ENCODE results near the gene ADISSP.

The ADISSP gene

DNA sequence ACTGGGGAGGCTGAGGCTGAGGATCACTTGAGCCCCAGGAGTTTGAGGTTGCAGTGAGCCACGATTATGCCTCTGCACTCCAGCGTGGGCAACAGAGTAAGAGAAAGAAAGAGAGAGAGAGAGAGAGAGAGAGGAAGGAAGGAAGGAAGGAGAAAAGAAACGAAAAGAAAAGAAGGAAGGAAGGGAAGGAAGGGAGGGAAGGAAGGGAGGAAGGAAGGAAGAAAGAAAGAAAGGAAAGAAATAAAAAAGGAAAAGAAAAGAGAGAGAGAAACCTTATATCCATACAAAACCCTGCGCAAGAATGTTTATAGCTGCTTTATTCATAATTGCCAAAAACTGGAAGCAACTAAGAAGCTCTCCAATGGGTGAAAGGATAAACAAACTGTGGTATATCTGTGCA lies 43.2 kb downstream of the ADISSP start:
- TF ChIP-seq ESRRG (CRISPR knock-in tag; IDR thresholded peaks at IDR 0.05) (no peak), PPARA (CRISPR knock-in tag; IDR thresholded peaks at IDR 0.05; ENCODE audit: borderline replicate concordance) (no peak), GLIS3 (CRISPR knock-in tag; IDR thresholded peaks at IDR 0.05) (no peak)
- TF ChIP-seq, protein P1, sequence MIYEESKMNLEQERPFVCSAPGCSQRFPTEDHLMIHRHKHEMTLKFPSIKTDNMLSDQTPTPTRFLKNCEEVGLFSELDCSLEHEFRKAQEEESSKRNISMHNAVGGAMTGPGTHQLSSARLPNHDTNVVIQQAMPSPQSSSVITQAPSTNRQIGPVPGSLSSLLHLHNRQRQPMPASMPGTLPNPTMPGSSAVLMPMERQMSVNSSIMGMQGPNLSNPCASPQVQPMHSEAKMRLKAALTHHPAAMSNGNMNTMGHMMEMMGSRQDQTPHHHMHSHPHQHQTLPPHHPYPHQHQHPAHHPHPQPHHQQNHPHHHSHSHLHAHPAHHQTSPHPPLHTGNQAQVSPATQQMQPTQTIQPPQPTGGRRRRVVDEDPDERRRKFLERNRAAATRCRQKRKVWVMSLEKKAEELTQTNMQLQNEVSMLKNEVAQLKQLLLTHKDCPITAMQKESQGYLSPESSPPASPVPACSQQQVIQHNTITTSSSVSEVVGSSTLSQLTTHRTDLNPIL (CRISPR knock-in tag; IDR thresholded peaks at IDR 0.05; ENCODE audit: low read depth) = no peak
- TF ChIP-seq, protein P2, sequence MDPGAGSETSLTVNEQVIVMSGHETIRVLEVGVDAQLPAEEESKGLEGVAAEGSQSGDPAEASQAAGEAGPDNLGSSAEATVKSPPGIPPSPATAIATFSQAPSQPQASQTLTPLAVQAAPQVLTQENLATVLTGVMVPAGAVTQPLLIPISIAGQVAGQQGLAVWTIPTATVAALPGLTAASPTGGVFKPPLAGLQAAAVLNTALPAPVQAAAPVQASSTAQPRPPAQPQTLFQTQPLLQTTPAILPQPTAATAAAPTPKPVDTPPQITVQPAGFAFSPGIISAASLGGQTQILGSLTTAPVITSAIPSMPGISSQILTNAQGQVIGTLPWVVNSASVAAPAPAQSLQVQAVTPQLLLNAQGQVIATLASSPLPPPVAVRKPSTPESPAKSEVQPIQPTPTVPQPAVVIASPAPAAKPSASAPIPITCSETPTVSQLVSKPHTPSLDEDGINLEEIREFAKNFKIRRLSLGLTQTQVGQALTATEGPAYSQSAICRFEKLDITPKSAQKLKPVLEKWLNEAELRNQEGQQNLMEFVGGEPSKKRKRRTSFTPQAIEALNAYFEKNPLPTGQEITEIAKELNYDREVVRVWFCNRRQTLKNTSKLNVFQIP (CRISPR knock-in tag; IDR thresholded peaks at IDR 0.05; ENCODE audit: borderline replicate concordance, low read depth) = no peak
- ATAC-seq = no peak

DNA sequence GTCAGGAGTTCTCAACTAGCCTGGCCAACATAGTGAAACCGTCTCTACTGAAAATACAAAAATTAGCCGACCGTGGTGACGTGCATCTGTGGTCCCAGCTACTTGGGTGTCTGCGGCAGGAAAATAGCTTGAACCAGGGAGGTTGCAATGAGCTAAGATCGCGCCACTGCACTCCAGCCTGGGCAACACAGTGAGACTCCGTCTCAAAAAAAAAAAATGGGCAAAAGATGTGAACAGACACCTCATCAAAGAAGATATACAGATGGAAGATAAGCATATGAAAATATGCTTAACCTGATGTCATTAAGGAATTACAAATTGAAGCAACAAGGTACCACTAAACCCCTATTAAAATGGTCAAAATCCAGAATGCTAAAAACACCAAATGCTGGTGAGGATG lies 44.3 kb downstream of the ADISSP start:
- ATAC-seq = no peak
- no peak for TF ChIP-seq ZC3H10 (CRISPR knock-in tag; IDR thresholded peaks at IDR 0.05)
- no peak for TF ChIP-seq ZFP3 (CRISPR knock-in tag; IDR thresholded peaks at IDR 0.05)
- TF ChIP-seq SNAI2 (CRISPR knock-in tag; IDR thresholded peaks at IDR 0.05) = no peak
- TF ChIP-seq BACH2 (CRISPR knock-in tag; IDR thresholded peaks at IDR 0.05; ENCODE audit: borderline replicate concordance) = no peak
- TF ChIP-seq, protein P2 (CRISPR knock-in tag; IDR thresholded peaks at IDR 0.05; ENCODE audit: borderline replicate concordance, low read depth) = no peak
- TF ChIP-seq, protein P1 (CRISPR knock-in tag; IDR thresholded peaks at IDR 0.05; ENCODE audit: low read depth) = no peak
- no peak for TF ChIP-seq PPARA (CRISPR knock-in tag; IDR thresholded peaks at IDR 0.05; ENCODE audit: borderline replicate concordance)
- no peak for TF ChIP-seq ZNF8 (CRISPR knock-in tag; IDR thresholded peaks at IDR 0.05)
- no peak for TF ChIP-seq TCF4 (CRISPR knock-in tag; IDR thresholded peaks at IDR 0.05; ENCODE audit: borderline replicate concordance)
- no peak for TF ChIP-seq ZNF70 (CRISPR knock-in tag; IDR thresholded peaks at IDR 0.05)
- no peak for TF ChIP-seq ISL1 (CRISPR knock-in tag; IDR thresholded peaks at IDR 0.05)
- no peak for TF ChIP-seq RARB (CRISPR knock-in tag; IDR thresholded peaks at IDR 0.05)
- TF ChIP-seq OSR1 (CRISPR knock-in tag; IDR thresholded peaks at IDR 0.05) = no peak
- TF ChIP-seq, protein P3, sequence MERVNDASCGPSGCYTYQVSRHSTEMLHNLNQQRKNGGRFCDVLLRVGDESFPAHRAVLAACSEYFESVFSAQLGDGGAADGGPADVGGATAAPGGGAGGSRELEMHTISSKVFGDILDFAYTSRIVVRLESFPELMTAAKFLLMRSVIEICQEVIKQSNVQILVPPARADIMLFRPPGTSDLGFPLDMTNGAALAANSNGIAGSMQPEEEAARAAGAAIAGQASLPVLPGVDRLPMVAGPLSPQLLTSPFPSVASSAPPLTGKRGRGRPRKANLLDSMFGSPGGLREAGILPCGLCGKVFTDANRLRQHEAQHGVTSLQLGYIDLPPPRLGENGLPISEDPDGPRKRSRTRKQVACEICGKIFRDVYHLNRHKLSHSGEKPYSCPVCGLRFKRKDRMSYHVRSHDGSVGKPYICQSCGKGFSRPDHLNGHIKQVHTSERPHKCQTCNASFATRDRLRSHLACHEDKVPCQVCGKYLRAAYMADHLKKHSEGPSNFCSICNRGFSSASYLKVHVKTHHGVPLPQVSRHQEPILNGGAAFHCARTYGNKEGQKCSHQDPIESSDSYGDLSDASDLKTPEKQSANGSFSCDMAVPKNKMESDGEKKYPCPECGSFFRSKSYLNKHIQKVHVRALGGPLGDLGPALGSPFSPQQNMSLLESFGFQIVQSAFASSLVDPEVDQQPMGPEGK (CRISPR knock-in tag; IDR thresholded peaks at IDR 0.05; ENCODE audit: borderline replicate concordance) = no peak
- TF ChIP-seq, protein P4, sequence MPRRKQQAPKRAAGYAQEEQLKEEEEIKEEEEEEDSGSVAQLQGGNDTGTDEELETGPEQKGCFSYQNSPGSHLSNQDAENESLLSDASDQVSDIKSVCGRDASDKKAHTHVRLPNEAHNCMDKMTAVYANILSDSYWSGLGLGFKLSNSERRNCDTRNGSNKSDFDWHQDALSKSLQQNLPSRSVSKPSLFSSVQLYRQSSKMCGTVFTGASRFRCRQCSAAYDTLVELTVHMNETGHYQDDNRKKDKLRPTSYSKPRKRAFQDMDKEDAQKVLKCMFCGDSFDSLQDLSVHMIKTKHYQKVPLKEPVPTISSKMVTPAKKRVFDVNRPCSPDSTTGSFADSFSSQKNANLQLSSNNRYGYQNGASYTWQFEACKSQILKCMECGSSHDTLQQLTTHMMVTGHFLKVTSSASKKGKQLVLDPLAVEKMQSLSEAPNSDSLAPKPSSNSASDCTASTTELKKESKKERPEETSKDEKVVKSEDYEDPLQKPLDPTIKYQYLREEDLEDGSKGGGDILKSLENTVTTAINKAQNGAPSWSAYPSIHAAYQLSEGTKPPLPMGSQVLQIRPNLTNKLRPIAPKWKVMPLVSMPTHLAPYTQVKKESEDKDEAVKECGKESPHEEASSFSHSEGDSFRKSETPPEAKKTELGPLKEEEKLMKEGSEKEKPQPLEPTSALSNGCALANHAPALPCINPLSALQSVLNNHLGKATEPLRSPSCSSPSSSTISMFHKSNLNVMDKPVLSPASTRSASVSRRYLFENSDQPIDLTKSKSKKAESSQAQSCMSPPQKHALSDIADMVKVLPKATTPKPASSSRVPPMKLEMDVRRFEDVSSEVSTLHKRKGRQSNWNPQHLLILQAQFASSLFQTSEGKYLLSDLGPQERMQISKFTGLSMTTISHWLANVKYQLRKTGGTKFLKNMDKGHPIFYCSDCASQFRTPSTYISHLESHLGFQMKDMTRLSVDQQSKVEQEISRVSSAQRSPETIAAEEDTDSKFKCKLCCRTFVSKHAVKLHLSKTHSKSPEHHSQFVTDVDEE (CRISPR knock-in tag; IDR thresholded peaks at IDR 0.05) = no peak

DNA sequence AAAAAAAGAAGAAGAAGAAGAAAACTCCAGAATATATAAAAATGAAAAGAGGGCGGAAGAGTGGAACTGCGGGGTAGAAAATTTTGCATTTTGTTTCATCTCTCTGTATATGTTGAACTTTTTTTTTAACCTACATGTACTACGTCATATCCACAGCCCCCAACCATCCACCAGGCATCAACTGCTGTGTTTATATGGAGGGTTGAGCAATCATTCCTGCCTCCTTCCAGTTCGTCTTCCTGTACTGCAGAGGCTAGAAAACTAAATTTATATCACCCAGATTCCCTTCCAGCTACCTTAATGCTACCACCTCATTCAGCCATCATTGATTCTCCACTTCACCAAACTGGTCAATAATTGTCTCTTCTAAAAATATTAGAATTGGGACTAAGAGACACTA lies 45.6 kb downstream of the ADISSP start:
- no peak for ATAC-seq
- TF ChIP-seq GLIS3 (CRISPR knock-in tag; IDR thresholded peaks at IDR 0.05) (no peak), ZNF70 (CRISPR knock-in tag; IDR thresholded peaks at IDR 0.05) (no peak), ARNTL (CRISPR knock-in tag; IDR thresholded peaks at IDR 0.05; ENCODE audit: borderline replicate concordance, low read depth) (no peak), ISL1 (CRISPR knock-in tag; IDR thresholded peaks at IDR 0.05) (no peak), ZC3H10 (CRISPR knock-in tag; IDR thresholded peaks at IDR 0.05) (no peak), CSDC2 (CRISPR knock-in tag; IDR thresholded peaks at IDR 0.05) (no peak), BACH2 (CRISPR knock-in tag; IDR thresholded peaks at IDR 0.05; ENCODE audit: borderline replicate concordance) (no peak), ZFP30 (CRISPR knock-in tag; IDR thresholded peaks at IDR 0.05) (no peak), OSR1 (CRISPR knock-in tag; IDR thresholded peaks at IDR 0.05) (no peak), ESRRG (CRISPR knock-in tag; IDR thresholded peaks at IDR 0.05) (no peak), RARB (CRISPR knock-in tag; IDR thresholded peaks at IDR 0.05) (no peak)
- TF ChIP-seq, protein P3 (CRISPR knock-in tag; IDR thresholded peaks at IDR 0.05; ENCODE audit: borderline replicate concordance) = no peak
- TF ChIP-seq, protein P5, sequence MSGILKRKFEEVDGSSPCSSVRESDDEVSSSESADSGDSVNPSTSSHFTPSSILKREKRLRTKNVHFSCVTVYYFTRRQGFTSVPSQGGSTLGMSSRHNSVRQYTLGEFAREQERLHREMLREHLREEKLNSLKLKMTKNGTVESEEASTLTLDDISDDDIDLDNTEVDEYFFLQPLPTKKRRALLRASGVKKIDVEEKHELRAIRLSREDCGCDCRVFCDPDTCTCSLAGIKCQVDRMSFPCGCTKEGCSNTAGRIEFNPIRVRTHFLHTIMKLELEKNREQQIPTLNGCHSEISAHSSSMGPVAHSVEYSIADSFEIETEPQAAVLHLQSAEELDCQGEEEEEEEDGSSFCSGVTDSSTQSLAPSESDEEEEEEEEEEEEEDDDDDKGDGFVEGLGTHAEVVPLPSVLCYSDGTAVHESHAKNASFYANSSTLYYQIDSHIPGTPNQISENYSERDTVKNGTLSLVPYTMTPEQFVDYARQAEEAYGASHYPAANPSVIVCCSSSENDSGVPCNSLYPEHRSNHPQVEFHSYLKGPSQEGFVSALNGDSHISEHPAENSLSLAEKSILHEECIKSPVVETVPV (CRISPR knock-in tag; IDR thresholded peaks at IDR 0.05) = no peak
- TF ChIP-seq, protein P2 (CRISPR knock-in tag; IDR thresholded peaks at IDR 0.05; ENCODE audit: borderline replicate concordance, low read depth) = no peak
